Naive thymus-derived CD8-positive, alpha-beta T cell (primary cell): ENCODE measurements around the gene ABHD4. TPM values are rescaled to one million over a fixed set of nuclear protein-coding genes. Genes with fewer than 3 reads are reported as not detected.
"Not testable (repeated sequence)": the region's sequence is repeated elsewhere in the genome, so short reads cannot be mapped to it uniquely, and the experiment has no call there.

Experiments used
- ATAC-seq, 2 donors: fragments of 150-1000 bp; cut with Tn5 transposase in 1 of 2; sonication (Bioruptor Pico), chemical (Tn5 transposase) in 1 of 2; 1 replicate in 1 of 2; 2 replicates in 1 of 2; pipeline ENCODE4 v1.10.0; 2021; ENCODE audit warnings: mild to moderate bottlenecking in 2 of 2, moderate library complexity in 2 of 2
- POLR2A ChIA-PET: fragments of 350-600 bp; sonication (Branson Sonifier 250); formaldehyde crosslinking; loops from one replicate; lab custom pipeline; 2021; ENCODE audit warnings: antibody characterized with exemption; lab: Charles Lee
- DNase-seq, 10 donors: peaks; one replicate each; pipeline versions ENCODE4 v3.0.0 to v3.0.0-alpha.2; 2020 to 2022
- H3K27ac Mint-ChIP-seq, 10 donors: one replicate each; pipeline ENCODE4 v1.8.0; 2020 to 2022; ENCODE audit warnings: mild to moderate bottlenecking in 10 of 10, mixed read lengths in 10 of 10, moderate library complexity in 4 of 10, inconsistent platforms in 1 of 10
- H3K27me3 Mint-ChIP-seq, 5 donors: one replicate each; pipeline ENCODE4 v1.8.0; 2021 to 2022; ENCODE audit warnings: mixed read lengths in 5 of 5
- H3K36me3 Mint-ChIP-seq, 3 donors: one replicate each; pipeline ENCODE4 v1.8.0; 2020 to 2022; ENCODE audit warnings: mixed read lengths in 3 of 3, mild to moderate bottlenecking in 2 of 3, inconsistent platforms in 1 of 3
- H3K4me1 Mint-ChIP-seq, 4 donors: one replicate each; pipeline ENCODE4 v1.8.0; 2021 to 2022; ENCODE audit warnings: mixed read lengths in 4 of 4
- H3K4me3 Mint-ChIP-seq, 10 donors: one replicate each; pipeline ENCODE4 v1.8.0; 2020 to 2022; ENCODE audit warnings: mild to moderate bottlenecking in 10 of 10, mixed read lengths in 10 of 10, moderate library complexity in 6 of 10, inconsistent platforms in 1 of 10
- H3K9me3 Mint-ChIP-seq, 9 donors: one replicate each; pipeline ENCODE4 v1.8.0; 2020 to 2022; ENCODE audit warnings: mixed read lengths in 9 of 9, mild to moderate bottlenecking in 3 of 9, inconsistent platforms in 1 of 9, moderate library complexity in 1 of 9
- polyA plus RNA-seq, 3 donors: library from polyadenylated mRNA; unstranded; fragments of 300-500 nt; fragmentation: Illumina TruSeq; gene quantifications; one replicate each; pipeline ENCODE4 v1.2.3, GENCODE V29; 2021
- total RNA-seq, 8 experiments: library from RNA in 2 of 8; stranded (reverse) in 2 of 8; gene quantifications; one replicate each; pipeline ENCODE4 v1.2.3 and lab custom pipeline; 2021 to 2026

Gene ABHD4
- total and polyA plus RNA-seq, 5 experiments from 2014 or later: 8.7 to 22.6 (median 11.9) TPM

GRCh38 chr14:22563987-22564386 lies 34.1 kb upstream of the ABHD4 start:
- Mint-ChIP-seq H3K27ac (peak overlapping the region; percentile 96 to 100 (median 99)), H3K27me3 (no peaks in the 10 kb centered on the region), H3K4me3 (peak overlapping the region in 9 of 10 donors; percentile 7 to 91 (median 67)), H3K4me1 (peaks cover 52 to 98% (median 95%) of the 10 kb centered on the region in 4 donors), H3K36me3 (peaks cover 0 to 13% (median 12%) of the 10 kb centered on the region in 3 donors), H3K9me3 (no peaks in the 10 kb centered on the region)
- ATAC-seq (no peak), DNase-seq (peak in 1 of 10 donors; percentile 25)
- POLR2A ChIA-PET: interaction anchor here (0.7 to 9.8 kb wide), 10 partner anchors 8 to 840 kb away, joined by 3 to 249 read pairs (median 14); partner anchors contain the start of gene DAD1

GRCh38 chr14:22564463-22564862 lies 33.6 kb upstream of the ABHD4 start:
- peaks cover 0 to 13% (median 12%) of the 10 kb centered on the region in 3 donors for H3K36me3 Mint-ChIP-seq
- H3K4me1 Mint-ChIP-seq: peaks cover 53 to 98% (median 95%) of the 10 kb centered on the region in 4 donors
- ATAC-seq: no peak
- peak overlapping the region; percentile 7 to 91 (median 64) for H3K4me3 Mint-ChIP-seq
- no peak for DNase-seq
- H3K27ac Mint-ChIP-seq: peak overlapping the region; percentile 96 to 100 (median 99)
- H3K9me3 Mint-ChIP-seq: no peaks in the 10 kb centered on the region
- no peaks in the 10 kb centered on the region for H3K27me3 Mint-ChIP-seq
- POLR2A ChIA-PET: interaction anchor here (0.7 to 9.8 kb wide), 7 partner anchors 8 to 653 kb away, joined by 3 to 249 read pairs (median 12); partner anchors contain the start of gene DAD1

- Mint-ChIP-seq H3K9me3 (no peaks in the 10 kb centered on the region), H3K4me1 (peaks cover 50 to 98% (median 91%) of the 10 kb centered on the region in 4 donors), H3K36me3 (peaks cover 0 to 13% (median 13%) of the 10 kb centered on the region in 3 donors), H3K27me3 (no peaks in the 10 kb centered on the region), H3K4me3 (peak overlapping the region; percentile 56 to 91 (median 70)), H3K27ac (peak overlapping the region; percentile 96 to 100 (median 99))
- no peak for ATAC-seq
- POLR2A ChIA-PET: interaction anchor here (0.5 to 9.8 kb wide), 11 partner anchors 10 to 842 kb away, joined by 3 to 249 read pairs (median 4); partner anchors contain the start of gene DAD1
- DNase-seq: no peak
These were observed 32.6 kb upstream of the ABHD4 start for GRCh38 chr14:22565391-22565945.

GRCh38 chr14:22566266-22566665 lies 31.8 kb upstream of the ABHD4 start:
- not testable (repeated sequence) for H3K27me3 Mint-ChIP-seq, ATAC-seq, H3K9me3 Mint-ChIP-seq, DNase-seq
- Mint-ChIP-seq H3K36me3 (peaks cover 0 to 17% (median 16%) of the 10 kb centered on the region in 3 donors), H3K4me3 (peak overlapping the region; percentile 56 to 91 (median 70)), H3K27ac (peak overlapping the region; percentile 96 to 100 (median 99)), H3K4me1 (peaks cover 45 to 93% (median 85%) of the 10 kb centered on the region in 4 donors)
- POLR2A ChIA-PET: interaction anchor here (0.5 to 9.8 kb wide), 13 partner anchors 6 to 663 kb away, joined by 3 to 249 read pairs (median 4); partner anchors contain the start of genes ABHD4 and DAD1

GRCh38 chr14:22566845-22567244 lies 31.3 kb upstream of the ABHD4 start:
- no peak for DNase-seq
- POLR2A ChIA-PET: interaction anchor here (1.0 to 9.8 kb wide), 9 partner anchors 7 to 647 kb away, joined by 3 to 249 read pairs (median 5); partner anchors contain the start of genes ABHD4 and DAD1

GRCh38 chr14:22567437-22567836 lies 30.7 kb upstream of the ABHD4 start:
- Mint-ChIP-seq H3K27ac (peak overlapping the region; percentile 94 to 100 (median 99)), H3K36me3 (peaks cover 0 to 26% (median 20%) of the 10 kb centered on the region in 3 donors), H3K27me3 (no peaks in the 10 kb centered on the region), H3K4me3 (peak overlapping the region; percentile 28 to 86 (median 67)), H3K4me1 (peaks cover 39 to 81% (median 75%) of the 10 kb centered on the region in 4 donors), H3K9me3 (no peaks in the 10 kb centered on the region)
- no peak for DNase-seq
- no peak for ATAC-seq
- POLR2A ChIA-PET: interaction anchor here (0.5 to 9.8 kb wide), 7 partner anchors 7 to 257 kb away, joined by 3 to 249 read pairs (median 8); partner anchors contain the start of genes ABHD4 and DAD1

More at GRCh38 chr14:22566845-22567244, 31.3 kb upstream of the ABHD4 start:
- H3K9me3 Mint-ChIP-seq: no peaks in the 10 kb centered on the region
- peaks cover 0 to 20% (median 16%) of the 10 kb centered on the region in 3 donors for H3K36me3 Mint-ChIP-seq
- no peaks in the 10 kb centered on the region for H3K27me3 Mint-ChIP-seq
- peak overlapping the region; percentile 94 to 100 (median 99) for H3K27ac Mint-ChIP-seq
- ATAC-seq: no peak
- peak overlapping the region; percentile 2 to 86 (median 64) for H3K4me3 Mint-ChIP-seq
- H3K4me1 Mint-ChIP-seq: peaks cover 41 to 87% (median 80%) of the 10 kb centered on the region in 4 donors

- ATAC-seq: no peak
- Mint-ChIP-seq H3K4me3 (peak overlapping the region; percentile 61 to 89 (median 82)), H3K4me1 (peaks cover 33 to 71% (median 61%) of the 10 kb centered on the region in 4 donors), H3K27ac (peak overlapping the region; percentile 95 to 100 (median 99)), H3K36me3 (peaks cover 5 to 42% (median 32%) of the 10 kb centered on the region in 3 donors), H3K27me3 (no peaks in the 10 kb centered on the region), H3K9me3 (no peaks in the 10 kb centered on the region)
- POLR2A ChIA-PET: interaction anchor here (0.7 to 8.3 kb wide), 31 partner anchors 9 to 801 kb away, joined by 3 to 249 read pairs (median 5); partner anchors contain the start of genes ABHD4, DAD1, LRP10 and OXA1L
- no peak for DNase-seq
These were observed 28.9 kb upstream of the ABHD4 start for GRCh38 chr14:22569106-22569736.

- no peaks in the 10 kb centered on the region for H3K9me3 Mint-ChIP-seq
- ATAC-seq (peak; percentile 7 to 11), DNase-seq (no peak)
- H3K4me1 Mint-ChIP-seq: peaks cover 31 to 66% (median 57%) of the 10 kb centered on the region in 4 donors
- peak overlapping the region; percentile 95 to 100 (median 99) for H3K27ac Mint-ChIP-seq
- POLR2A ChIA-PET: interaction anchor here (0.6 to 8.3 kb wide), 48 partner anchors 9 to 821 kb away, joined by 3 to 249 read pairs (median 5); partner anchors contain the start of genes ABHD4, DAD1, LRP10 and OXA1L
- peaks cover 9 to 42% (median 32%) of the 10 kb centered on the region in 3 donors for H3K36me3 Mint-ChIP-seq
- H3K27me3 Mint-ChIP-seq: no peaks in the 10 kb centered on the region
- H3K4me3 Mint-ChIP-seq: peak overlapping the region; percentile 61 to 89 (median 82)
These were observed 28.4 kb upstream of the ABHD4 start for GRCh38 chr14:22569737-22570131.

GRCh38 chr14:22570132-22570949 lies 27.8 kb upstream of the ABHD4 start:
- POLR2A ChIA-PET: interaction anchor here (0.5 to 8.3 kb wide), 55 partner anchors 10 to 835 kb away, joined by 3 to 249 read pairs (median 4); partner anchors contain the start of genes ABHD4, DAD1, LRP10 and OR6J1
- Mint-ChIP-seq H3K27ac (peak overlapping the region; percentile 95 to 100 (median 99)), H3K9me3 (no peaks in the 10 kb centered on the region), H3K27me3 (no peaks in the 10 kb centered on the region), H3K4me3 (peak overlapping the region; percentile 61 to 89 (median 82)), H3K36me3 (peaks cover 10 to 41% (median 28%) of the 10 kb centered on the region in 3 donors), H3K4me1 (peaks cover 28 to 60% (median 52%) of the 10 kb centered on the region in 4 donors)
- peak; percentile 82 to 91 for ATAC-seq
- peak; percentile 54 to 97 (median 92) for DNase-seq

- ATAC-seq (no peak), DNase-seq (no peak)
- POLR2A ChIA-PET: interaction anchor here (0.9 to 6.3 kb wide), 4 partner anchors 12 to 249 kb away, joined by 3 to 196 read pairs (median 34); partner anchors contain the start of gene DAD1
- Mint-ChIP-seq H3K27ac (peak overlapping the region in 6 of 10 donors; percentile 10 to 61 (median 53)), H3K27me3 (no peaks in the 10 kb centered on the region), H3K9me3 (no peaks in the 10 kb centered on the region), H3K4me1 (peaks cover 23 to 53% (median 46%) of the 10 kb centered on the region in 4 donors), H3K4me3 (no peak overlapping the region), H3K36me3 (peaks cover 10 to 48% (median 28%) of the 10 kb centered on the region in 3 donors)
These were observed 25.5 kb upstream of the ABHD4 start for GRCh38 chr14:22572562-22573058.

GRCh38 chr14:22573804-22574203 lies 24.3 kb upstream of the ABHD4 start:
- no peaks in the 10 kb centered on the region for H3K27me3 Mint-ChIP-seq
- POLR2A ChIA-PET: interaction anchor here (0.7 kb wide), 1 partner anchor 192 kb away, joined by 3 read pairs; no protein-coding TSS in a partner anchor
- ATAC-seq: no peak
- H3K4me3 Mint-ChIP-seq: no peak overlapping the region
- H3K9me3 Mint-ChIP-seq: no peaks in the 10 kb centered on the region
- H3K27ac Mint-ChIP-seq: peak overlapping the region in 3 of 10 donors; percentile 33 to 53 (median 47)
- peaks cover 10 to 52% (median 28%) of the 10 kb centered on the region in 3 donors for H3K36me3 Mint-ChIP-seq
- no peak for DNase-seq
- peaks cover 18 to 50% (median 45%) of the 10 kb centered on the region in 4 donors for H3K4me1 Mint-ChIP-seq
